A673 (cell line): Measurements from ENCODE around the gene ROR2. TPM values are rescaled to one million over a fixed set of nuclear protein-coding genes. Genes with fewer than 3 reads are reported as not detected.

Source experiments
- BruUV-seq: library from RNA; stranded (reverse); fragments of 400-500 nt; replicated peaks from 2 replicates; lab custom pipeline; 2021; lab: Mats Ljungman, UMichigan
- CTCF ChIA-PET: fragments of 300-600 bp; sonication (Branson Sonifier 250); formaldehyde crosslinking; loops from one replicate; lab custom pipeline; 2022; ENCODE audit warnings: antibody characterized with exemption; lab: Charles Lee
- POLR2A ChIA-PET: fragments of 300-600 bp; sonication (Branson Sonifier 250); formaldehyde crosslinking; loops from one replicate; lab custom pipeline; 2022; ENCODE audit warnings: antibody characterized with exemption; ENCODE audit not compliant: low non-redundant PET; lab: Charles Lee
- DNase-seq: peaks from one replicate; pipeline ENCODE4 v3.0.0-alpha.2; 2015; ENCODE audit warnings: low spot score
- H3K27ac ChIP-seq: fragments of 200-600 bp; sonication (generic); 2 replicates; pipeline ENCODE4 v1.5.1; 2016; ENCODE audit warnings: mixed run types, low read depth, mild to moderate bottlenecking, mixed read lengths, antibody characterized with exemption, low read length; ENCODE audit not compliant: poor library complexity, severe bottlenecking
- H3K27me3 ChIP-seq: fragments of 200-600 bp; sonication (generic); replicated peaks from 2 replicates; pipeline ENCODE4 v1.6.1; 2017; ENCODE audit warnings: mixed run types, low read depth, mild to moderate bottlenecking, mixed read lengths, antibody characterized with exemption, low read length; ENCODE audit not compliant: insufficient read depth, poor library complexity
- H3K36me3 ChIP-seq: fragments of 200-600 bp; sonication (generic); 2 replicates; pipeline ENCODE4 v1.6.1; 2016; ENCODE audit warnings: mixed run types, mild to moderate bottlenecking, mixed read lengths, antibody characterized with exemption, low read length; ENCODE audit not compliant: insufficient read depth, poor library complexity, severe bottlenecking
- H3K4me1 ChIP-seq: fragments of 200-600 bp; sonication (generic); 2 replicates; pipeline ENCODE4 v1.6.1; 2017; ENCODE audit warnings: mixed run types, mild to moderate bottlenecking, mixed read lengths, antibody characterized with exemption, low read length; ENCODE audit not compliant: insufficient read depth, poor library complexity, severe bottlenecking
- H3K4me3 ChIP-seq: fragments of 200-600 bp; sonication (generic); 2 replicates; pipeline ENCODE4 v1.5.1; 2016; ENCODE audit warnings: low read depth, mixed run types, mild to moderate bottlenecking, mixed read lengths, low read length; ENCODE audit not compliant: poor library complexity, severe bottlenecking
- H3K9me3 ChIP-seq: fragments of 200-600 bp; sonication (generic); 2 replicates; pipeline ENCODE4 v1.6.1; 2016; ENCODE audit warnings: mixed run types, low read depth, mild to moderate bottlenecking, mixed read lengths, antibody characterized with exemption, low read length; ENCODE audit not compliant: poor library complexity, severe bottlenecking
- CTCF ChIP-seq: fragments of 300-800, 200-600 bp; sonication (generic); conservative IDR thresholded peaks from 2 replicates; pipeline ENCODE4 v1.5.1; 2017; ENCODE audit warnings: low read depth, mild to moderate bottlenecking, antibody characterized with exemption, low read length, moderate library complexity, mixed read lengths
- EZH2 ChIP-seq: fragments of 200-600 bp; sonication (generic); IDR thresholded peaks from 2 replicates; pipeline ENCODE4 v1.6.1; 2017; ENCODE audit warnings: borderline replicate concordance, low read depth, mild to moderate bottlenecking, mixed read lengths, antibody characterized with exemption, low read length; ENCODE audit not compliant: poor library complexity, severe bottlenecking
- intact Hi-C: fragments of 100-400 bp; cut with micrococcal nuclease; formaldehyde crosslinking; loops from one replicate; pipeline ENCODE4 v1.10.0; 2022; ENCODE audit not compliant: unreplicated experiment
- total RNA-seq: library from RNA; stranded (reverse); gene quantifications from 2 replicates; pipeline ENCODE4 v1.2.3, GENCODE V29; 2021

Gene ROR2
- total RNA-seq, 1 experiment from 2014 or later, result 12.3 TPM

GRCh38 chr9:91530829-91531228, 419.2 kb downstream of the ROR2 start:
- Histone ChIP-seq H3K36me3 (no peaks in the 10 kb centered on the region), H3K27ac (no peak overlapping the region), H3K27me3 (peaks cover 4% of the 10 kb centered on the region), H3K9me3 (peaks cover 3% of the 10 kb centered on the region), H3K4me1 (no peaks in the 10 kb centered on the region), H3K4me3 (no peak overlapping the region)
- ChIA-PET CTCF (no interaction called here), POLR2A (no interaction called here)
- TF ChIP-seq EZH2, result no peak
- no peak for TF ChIP-seq CTCF
- no peak for DNase-seq
- intact Hi-C loops, result no loop called here
- BruUV-seq, result no TSS peak

- peaks cover 9% of the 10 kb centered on the region for H3K27me3 ChIP-seq
- ChIA-PET POLR2A (no interaction called here), CTCF (no interaction called here)
- peaks cover 3% of the 10 kb centered on the region for H3K9me3 ChIP-seq
- DNase-seq, result no peak
- TF ChIP-seq CTCF (no peak), EZH2 (no peak)
- no peaks in the 10 kb centered on the region for H3K4me1 ChIP-seq
- H3K27ac ChIP-seq, result no peak overlapping the region
- no TSS peak for BruUV-seq
- intact Hi-C loops, result no loop called here
- no peaks in the 10 kb centered on the region for H3K36me3 ChIP-seq
- H3K4me3 ChIP-seq, result no peak overlapping the region
Measured at GRCh38 chr9:91522481-91522880, 427.5 kb downstream of the ROR2 start.

- BruUV-seq, result no TSS peak
- POLR2A ChIA-PET, result no interaction called here
Measured at GRCh38 chr9:91519520-91520277, 430.3 kb downstream of the ROR2 start.

More at GRCh38 chr9:91519520-91520277, 430.3 kb downstream of the ROR2 start:
- no peaks in the 10 kb centered on the region for H3K4me1 ChIP-seq
- intact Hi-C loops, result no loop called here
- CTCF ChIA-PET, result no interaction called here
- no peak overlapping the region for H3K27ac ChIP-seq
- no peak for DNase-seq
- no peak overlapping the region for H3K4me3 ChIP-seq
- no peaks in the 10 kb centered on the region for H3K36me3 ChIP-seq
- H3K27me3 ChIP-seq, result no peaks in the 10 kb centered on the region
- TF ChIP-seq EZH2 (no peak), CTCF (no peak)
- no peaks in the 10 kb centered on the region for H3K9me3 ChIP-seq
